Uterus (tissue), 4 donors: Measurements from ENCODE around the gene BLMH. TPM values are rescaled to one million over a fixed set of nuclear protein-coding genes. Genes with fewer than 3 reads are reported as not detected.
A peak's percentile ranks its signal among the peaks of the same experiment; 100 is the strongest.
"Not testable (repeated sequence)": the region's sequence is repeated elsewhere in the genome, so short reads cannot be mapped to it uniquely, and the experiment has no call there.

Experiments
- DNase-seq, 2 donors: peaks; one replicate each; pipeline ENCODE4 v3.0.0-alpha.2; 2019 to 2020
- H3K27ac ChIP-seq, 2 donors: fragments of 200-600 bp; sonication (generic); 1 replicate in 1 of 2; 2 replicates in 1 of 2; pipeline ENCODE4 v1.5.1; 2016 to 2018
- H3K27me3 ChIP-seq, 2 donors: fragments of 200-600 bp; sonication (generic); one replicate each; pipeline ENCODE4 v1.5.1; 2018 to 2019; ENCODE audit warnings: control low read depth in 1 of 2
- H3K36me3 ChIP-seq, 2 donors: fragments of 200-600 bp; sonication (generic); one replicate each; pipeline ENCODE4 v1.5.1; 2019; ENCODE audit warnings: control low read depth in 1 of 2
- H3K4me1 ChIP-seq, 2 donors: fragments of 200-600 bp; sonication (generic); one replicate each; pipeline ENCODE4 v1.5.1; 2018 to 2019; ENCODE audit warnings: control low read depth in 1 of 2
- H3K4me3 ChIP-seq, 2 donors: fragments of 200-600 bp; sonication (generic); 1 replicate in 1 of 2; 2 replicates in 1 of 2; pipeline ENCODE4 v1.5.1; 2018 to 2019; ENCODE audit warnings: mild to moderate bottlenecking in 1 of 2
- H3K9me3 ChIP-seq, 2 donors: fragments of 200-600 bp; sonication (generic); one replicate each; pipeline ENCODE4 v1.5.1; 2019; ENCODE audit warnings: control low read depth in 1 of 2
- CTCF ChIP-seq, 4 experiments: fragments of 200-600 bp in 2 of 4; fragments of 450-650 bp in 2 of 4; sonication (generic) in 2 of 4; IDR thresholded peaks; one replicate each; pipeline ENCODE4 v1.5.1; 2016 to 2019; ENCODE audit warnings: antibody characterized with exemption in 4 of 4, mild to moderate bottlenecking in 2 of 4, moderate library complexity in 1 of 4
- POLR2A ChIP-seq, 2 donors: fragments of 450-650 bp; IDR thresholded peaks; one replicate each; pipeline ENCODE4 v1.6.1; 2016; ENCODE audit warnings: antibody characterized with exemption in 2 of 2, mild to moderate bottlenecking in 1 of 2, moderate library complexity in 1 of 2
- intact Hi-C: fragments of 100-400 bp; cut with DNase I; formaldehyde crosslinking; loops from one replicate; pipeline ENCODE4 v1.15.1; 2023; ENCODE audit warnings: low total_unique reads
- total RNA-seq, 4 donors: library from RNA; depleted of rRNA in 3 of 4; stranded (reverse); fragments of >200 nt in 3 of 4; gene quantifications; one replicate each; pipeline versions ENCODE4 v1.1.0 to v1.2.4, GENCODE V29; 2014 to 2023
- donor health status: DM: yes; HTN: yes; CAD: no.

Gene BLMH
- total RNA-seq, 4 donors from 2014 or later = 13.6 to 68.8 (median 33.3) TPM

GRCh38 chr17:30234964-30235363, 56.8 kb downstream of the BLMH start:
- no peak overlapping the region for H3K27ac ChIP-seq
- no peaks in the 10 kb centered on the region for H3K9me3 ChIP-seq
- H3K36me3 ChIP-seq = no peaks in the 10 kb centered on the region
- H3K27me3 ChIP-seq = peaks cover 4 to 26% of the 10 kb centered on the region in 2 donors
- no peak for DNase-seq
- intact Hi-C loops = no loop called here
- H3K4me3 ChIP-seq = peak overlapping the region in 1 of 2 donors; percentile 31
- TF ChIP-seq POLR2A (IDR thresholded peaks at IDR 0.05) = no peak
- no peak for TF ChIP-seq CTCF (IDR thresholded peaks at IDR 0.05)
- peaks cover 0 to 13% of the 10 kb centered on the region in 2 donors for H3K4me1 ChIP-seq

DNA sequence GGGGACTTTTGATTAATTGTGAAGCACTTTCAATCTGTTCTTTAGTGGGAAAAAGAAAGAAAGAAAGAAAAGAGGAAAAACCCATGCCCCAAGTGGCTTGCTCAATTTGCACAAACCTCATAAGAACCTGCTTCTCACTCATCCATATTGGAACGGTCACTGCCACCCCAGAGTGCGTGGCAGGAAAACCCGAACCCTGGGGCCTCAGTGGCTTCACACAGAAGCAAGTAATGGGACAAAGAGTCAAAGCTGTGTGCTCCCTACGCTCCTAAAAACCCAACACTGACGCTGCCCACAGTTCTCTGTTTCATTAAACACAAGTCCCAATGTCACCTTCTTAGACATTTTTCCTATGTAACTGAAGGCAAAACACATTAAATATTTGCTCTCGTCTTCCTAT, 57.4 kb downstream of the BLMH start:
- H3K27ac ChIP-seq = no peak overlapping the region
- peaks cover 0 to 13% of the 10 kb centered on the region in 2 donors for H3K4me1 ChIP-seq
- H3K27me3 ChIP-seq = peaks cover 4 to 24% of the 10 kb centered on the region in 2 donors
- no peak for TF ChIP-seq POLR2A (IDR thresholded peaks at IDR 0.05)
- no peak for TF ChIP-seq CTCF (IDR thresholded peaks at IDR 0.05)
- intact Hi-C loops = no loop called here
- no peak overlapping the region for H3K4me3 ChIP-seq
- H3K36me3 ChIP-seq = no peaks in the 10 kb centered on the region
- no peak for DNase-seq
- H3K9me3 ChIP-seq = no peaks in the 10 kb centered on the region

DNA sequence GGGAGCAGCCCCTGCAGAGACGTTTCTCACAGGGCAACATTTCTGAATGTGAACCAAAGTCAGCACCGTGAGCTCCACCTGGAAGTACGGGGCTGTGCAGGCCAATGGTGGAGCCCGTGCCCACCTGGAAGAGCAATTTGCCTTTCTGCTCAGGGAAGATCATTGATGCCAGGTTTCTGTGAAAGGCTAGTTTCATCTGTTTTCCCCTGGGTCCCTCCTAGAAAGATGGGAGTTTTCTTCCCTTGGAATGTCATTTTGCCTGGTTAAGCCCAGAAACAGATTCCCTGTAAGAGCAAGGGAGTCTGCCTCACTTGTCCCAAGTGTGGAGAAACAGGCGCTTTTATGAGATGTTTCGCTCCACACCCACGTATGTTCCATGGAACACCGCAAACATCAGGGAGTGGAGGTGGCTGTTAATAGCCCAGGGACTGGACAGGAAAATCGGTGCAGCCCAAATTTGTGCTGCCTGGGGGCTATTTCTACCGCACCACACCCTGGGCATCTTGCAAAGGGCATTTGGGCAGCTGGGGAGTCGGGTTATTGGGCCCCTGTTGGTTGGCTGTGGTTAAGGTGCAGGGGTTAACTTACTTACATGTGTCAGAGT, 58.8 kb downstream of the BLMH start:
- intact Hi-C loops = no loop called here
- TF ChIP-seq POLR2A (IDR thresholded peaks at IDR 0.05) (no peak), CTCF (IDR thresholded peaks at IDR 0.05) (no peak)
- Histone ChIP-seq H3K4me3 (no peak overlapping the region), H3K27ac (no peak overlapping the region), H3K27me3 (peaks cover 0 to 15% of the 10 kb centered on the region in 2 donors), H3K36me3 (no peaks in the 10 kb centered on the region), H3K9me3 (no peaks in the 10 kb centered on the region), H3K4me1 (peaks cover 0 to 11% of the 10 kb centered on the region in 2 donors)
- no peak for DNase-seq

- H3K36me3 ChIP-seq = no peaks in the 10 kb centered on the region
- H3K27ac ChIP-seq = no peak overlapping the region
- no peak for TF ChIP-seq CTCF (IDR thresholded peaks at IDR 0.05)
- TF ChIP-seq POLR2A (IDR thresholded peaks at IDR 0.05) = no peak
- no peak overlapping the region for H3K4me3 ChIP-seq
- peaks cover 0 to 8% of the 10 kb centered on the region in 2 donors for H3K27me3 ChIP-seq
- peaks cover 0 to 8% of the 10 kb centered on the region in 2 donors for H3K4me1 ChIP-seq
- no peak for DNase-seq
- H3K9me3 ChIP-seq = no peaks in the 10 kb centered on the region
- intact Hi-C loops = no loop called here
Measured at GRCh38 chr17:30232015-30232823, 59.5 kb downstream of the BLMH start.

GRCh38 chr17:30230596-30231125, 61.1 kb downstream of the BLMH start:
- intact Hi-C loops = no loop called here
- no peak for TF ChIP-seq CTCF (IDR thresholded peaks at IDR 0.05)
- no peak for TF ChIP-seq POLR2A (IDR thresholded peaks at IDR 0.05)
- no peaks in the 10 kb centered on the region for H3K36me3 ChIP-seq
- H3K27ac ChIP-seq = no peak overlapping the region
- H3K27me3 ChIP-seq = no peaks in the 10 kb centered on the region
- no peak overlapping the region for H3K4me3 ChIP-seq
- no peaks in the 10 kb centered on the region for H3K9me3 ChIP-seq
- DNase-seq = no peak
- H3K4me1 ChIP-seq = peaks cover 0 to 5% of the 10 kb centered on the region in 2 donors

- intact Hi-C loops, H3K36me3 ChIP-seq, H3K27me3 ChIP-seq, H3K27ac ChIP-seq, DNase-seq, H3K4me3 ChIP-seq, H3K4me1 ChIP-seq, H3K9me3 ChIP-seq: not testable (repeated sequence)
Measured at GRCh38 chr17:30230009-30230408, 61.7 kb downstream of the BLMH start.
